H9 (cell line): ENCODE results near the gene BCAS4. TPM values are rescaled to one million over a fixed set of nuclear protein-coding genes. Genes with fewer than 3 reads are reported as not detected.

Source experiments
- DNase-seq: peaks from one replicate; pipeline ENCODE4 v3.0.0-alpha.2; 2017
- H2AFZ ChIP-seq: one replicate; pipeline ENCODE4 v1.6.1; 2013; ENCODE audit warnings: mild to moderate bottlenecking, low read length, control low read depth, moderate library complexity
- H2AK5ac ChIP-seq: 2 replicates; pipeline ENCODE4 v1.6.1; 2013; ENCODE audit warnings: low read length, control low read depth, mixed read lengths; ENCODE audit not compliant: insufficient read length
- H2BK120ac ChIP-seq: one replicate; pipeline ENCODE4 v1.6.1; 2013; ENCODE audit warnings: low read depth, mild to moderate bottlenecking, low read length, control low read depth, inconsistent platforms; ENCODE audit not compliant: poor library complexity, severe bottlenecking
- H2BK12ac ChIP-seq: 2 replicates; pipeline ENCODE4 v1.6.1; 2013; ENCODE audit warnings: low read length, control low read depth, mixed read lengths, low read depth; ENCODE audit not compliant: insufficient read length
- H2BK15ac ChIP-seq: 2 replicates; pipeline ENCODE4 v1.6.1; 2013; ENCODE audit warnings: low read depth, low read length, control low read depth
- H2BK20ac ChIP-seq: one replicate; pipeline ENCODE4 v1.6.1; 2013; ENCODE audit warnings: low read depth, mild to moderate bottlenecking, low read length, control low read depth, inconsistent platforms; ENCODE audit not compliant: poor library complexity, severe bottlenecking
- H2BK5ac ChIP-seq: 2 replicates; pipeline ENCODE4 v1.6.1; 2013; ENCODE audit warnings: low read length, control low read depth, mixed read lengths; ENCODE audit not compliant: insufficient read length
- H3K14ac ChIP-seq: 2 replicates; pipeline ENCODE4 v1.6.1; 2013; ENCODE audit warnings: low read length, control low read depth; ENCODE audit not compliant: insufficient read depth
- H3K18ac ChIP-seq: 2 replicates; pipeline ENCODE4 v1.6.1; 2013; ENCODE audit warnings: low read depth, mild to moderate bottlenecking, mixed read lengths, low read length, control low read depth; ENCODE audit not compliant: insufficient read length
- H3K23ac ChIP-seq: 2 replicates; pipeline ENCODE4 v1.6.1; 2013; ENCODE audit warnings: low read length, control low read depth, mixed read lengths, low read depth; ENCODE audit not compliant: insufficient read length
- H3K23me2 ChIP-seq: 2 replicates; pipeline ENCODE4 v1.6.1; 2013; ENCODE audit warnings: low read depth, mild to moderate bottlenecking, mixed read lengths, low read length, control low read depth; ENCODE audit not compliant: insufficient read length, poor library complexity, severe bottlenecking
- H3K27ac ChIP-seq: 2 replicates; pipeline ENCODE4 v1.5.1; 2013; ENCODE audit warnings: low read length, control low read depth, mixed read lengths, low read depth; ENCODE audit not compliant: insufficient read length
- H3K27me3 ChIP-seq: 2 replicates; pipeline ENCODE4 v1.6.1; 2013; ENCODE audit warnings: low read length, control low read depth, inconsistent platforms; ENCODE audit not compliant: insufficient read depth
- H3K4ac ChIP-seq: 2 replicates; pipeline ENCODE4 v1.6.1; 2013; ENCODE audit warnings: low read depth, mild to moderate bottlenecking, control low read depth, inconsistent platforms, low read length, moderate library complexity
- H3K4me1 ChIP-seq: 2 replicates; pipeline ENCODE4 v1.6.1; 2013; ENCODE audit warnings: low read length, control low read depth, inconsistent platforms; ENCODE audit not compliant: insufficient read depth
- H3K4me2 ChIP-seq: 2 replicates; pipeline ENCODE4 v1.6.1; 2013; ENCODE audit warnings: low read length, control low read depth, mixed read lengths; ENCODE audit not compliant: insufficient read length, insufficient read depth
- H3K56ac ChIP-seq: 2 replicates; pipeline ENCODE4 v1.6.1; 2013; ENCODE audit warnings: low read depth, mild to moderate bottlenecking, mixed read lengths, low read length, control low read depth; ENCODE audit not compliant: insufficient read length
- H3K79me1 ChIP-seq: 2 replicates; pipeline ENCODE4 v1.6.1; 2013; ENCODE audit warnings: low read depth, mild to moderate bottlenecking, moderate library complexity, low read length, control low read depth, inconsistent platforms; ENCODE audit not compliant: insufficient read depth, poor library complexity, severe bottlenecking
- H3K79me2 ChIP-seq: 2 replicates; pipeline ENCODE4 v1.6.1; 2013; ENCODE audit warnings: low read length, control low read depth, inconsistent platforms; ENCODE audit not compliant: insufficient read depth
- H3K9ac ChIP-seq: 2 replicates; pipeline ENCODE4 v1.6.1; 2013; ENCODE audit warnings: low read length, control low read depth, mixed read lengths; ENCODE audit not compliant: insufficient read length; ENCODE audit errors: extremely low read depth
- H3K9me3 ChIP-seq: one replicate; pipeline ENCODE4 v1.6.1; 2013; ENCODE audit warnings: low read depth, low read length, inconsistent platforms; ENCODE audit not compliant: control insufficient read depth
- H3T11ph ChIP-seq: one replicate; pipeline ENCODE4 v1.6.1; 2013; ENCODE audit warnings: mild to moderate bottlenecking, low read length, control low read depth, inconsistent platforms
- H4K20me1 ChIP-seq: one replicate; pipeline ENCODE4 v1.6.1; 2013; ENCODE audit not compliant: control insufficient read depth, insufficient read length, insufficient read depth
- H4K5ac ChIP-seq: 2 replicates; pipeline ENCODE4 v1.6.1; 2013; ENCODE audit warnings: low read depth, mild to moderate bottlenecking, mixed read lengths, low read length, control low read depth; ENCODE audit not compliant: insufficient read length
- H4K8ac ChIP-seq: replicated peaks from 2 replicates; pipeline ENCODE4 v1.6.1; 2013; ENCODE audit warnings: low read length, control low read depth, mixed read lengths, low read depth; ENCODE audit not compliant: insufficient read length
- H4K91ac ChIP-seq: 2 replicates; pipeline ENCODE4 v1.6.1; 2013; ENCODE audit warnings: low read depth, mild to moderate bottlenecking, moderate library complexity, mixed read lengths, low read length, control low read depth; ENCODE audit not compliant: insufficient read length
- H3K27ac Mint-ChIP-seq, 3 experiments: 2 replicates in 2 of 3; 3 replicates in 1 of 3; pipeline ENCODE4 v1.8.0; 2020 to 2021; ENCODE audit warnings: mixed read lengths in 3 of 3, mild to moderate bottlenecking in 1 of 3, moderate library complexity in 1 of 3
- H3K27me3 Mint-ChIP-seq: 2 replicates; pipeline ENCODE4 v1.8.0; 2021; ENCODE audit warnings: low read depth, mild to moderate bottlenecking, moderate library complexity, mixed read lengths
- H3K36me3 Mint-ChIP-seq, 3 experiments: 2 replicates in 2 of 3; 3 replicates in 1 of 3; pipeline ENCODE4 v1.8.0; 2020 to 2021; ENCODE audit warnings: low read depth in 3 of 3, mixed read lengths in 3 of 3; ENCODE audit not compliant: insufficient read depth in 1 of 3
- H3K4me1 Mint-ChIP-seq, 2 experiments: 2 replicates each; pipeline ENCODE4 v1.8.0; 2020; ENCODE audit warnings: mixed read lengths in 2 of 2
- H3K4me3 Mint-ChIP-seq, 2 experiments: 2 replicates in 1 of 2; 3 replicates in 1 of 2; pipeline ENCODE4 v1.8.0; 2020 to 2021; ENCODE audit warnings: mild to moderate bottlenecking in 2 of 2, mixed read lengths in 2 of 2, moderate library complexity in 1 of 2
- H3K9me3 Mint-ChIP-seq, 2 experiments: 2 replicates in 1 of 2; 3 replicates in 1 of 2; pipeline ENCODE4 v1.8.0; 2020; ENCODE audit warnings: mild to moderate bottlenecking in 2 of 2, mixed read lengths in 2 of 2, moderate library complexity in 1 of 2
- CTCF ChIP-seq: fragments of 200-600 bp; sonication (generic); conservative IDR thresholded peaks from 3 replicates; pipeline ENCODE4 v1.8.0; 2021; ENCODE audit warnings: antibody characterized with exemption, mild to moderate bottlenecking
- WGBS: extraction: QIAGEN DNeasy Blood & Tissue Kit; methylation state at CpG from one replicate; pipeline ENCODE4 v1.1.7; 2013; ENCODE audit warnings: missing lambda C conversion rate, low lambda C conversion rate, mixed read lengths; ENCODE audit not compliant: insufficient read length; ENCODE audit errors: extremely low coverage; 5-methylcytosine and 5-hydroxymethylcytosine counted together
- total RNA-seq: library from RNA; stranded (reverse); gene quantifications from 2 replicates; pipeline ENCODE4 v1.2.1, GENCODE V29; 2021

Gene BCAS4
- total RNA-seq, 1 experiment from 2014 or later: 16.9 TPM

DNA sequence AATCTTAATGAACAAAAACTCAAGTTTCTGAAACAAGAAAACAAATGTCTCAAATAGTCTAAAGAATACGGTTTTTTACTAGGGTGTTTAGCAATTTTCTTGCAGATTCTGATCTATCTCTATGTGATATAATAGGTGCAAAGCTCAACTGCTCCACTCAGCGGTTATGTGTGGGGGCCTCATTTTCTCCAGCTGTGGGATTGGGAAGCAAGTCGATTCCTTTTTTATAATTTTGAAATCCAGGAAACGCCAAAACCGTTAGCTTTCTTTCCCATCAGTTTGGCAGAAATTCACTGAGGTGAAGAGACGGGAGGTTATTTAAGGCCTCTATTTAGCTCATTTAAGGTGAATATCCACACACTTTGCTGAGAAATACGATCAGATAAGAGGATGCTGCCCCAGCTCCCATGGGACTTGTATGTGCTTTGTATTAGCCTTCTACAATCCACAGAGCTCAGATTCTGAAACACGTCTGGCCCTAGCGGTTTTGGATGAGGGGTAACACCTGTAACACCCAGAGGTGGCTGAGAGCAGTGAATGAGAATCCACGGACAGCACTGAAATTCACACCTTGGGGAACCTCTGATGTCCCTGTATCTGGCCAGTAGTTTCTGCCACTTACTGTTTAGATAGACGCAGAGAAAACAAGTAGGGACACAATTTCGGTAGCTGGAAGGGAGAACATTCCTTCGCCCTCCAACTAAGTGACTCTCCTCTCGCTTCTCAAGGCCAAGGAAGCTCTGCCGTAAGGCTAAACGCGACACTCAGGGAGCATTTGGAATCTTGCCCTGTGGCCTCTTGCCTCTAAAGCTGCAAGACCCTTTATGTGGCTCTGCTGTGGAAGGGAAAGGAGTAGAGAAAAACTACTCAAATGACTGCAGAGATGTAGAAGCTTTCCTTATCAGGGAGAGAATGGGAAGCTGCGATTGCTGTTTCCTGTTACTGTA is 6.5 kb upstream of the BCAS4 start:
- H2BK15ac ChIP-seq: no peak overlapping the region
- no peak overlapping the region for H3K14ac ChIP-seq
- no peak overlapping the region for H3K27ac ChIP-seq
- H3K36me3 Mint-ChIP-seq: peaks cover 0 to 11% (median 2%) of the 10 kb centered on the region in 3 experiments; a peak in 4 of 7 replicates
- no peaks in the 10 kb centered on the region for H3K4me1 ChIP-seq
- H3K23ac ChIP-seq: no peak overlapping the region
- H3K9me3 ChIP-seq: no peaks in the 10 kb centered on the region
- H4K91ac ChIP-seq: no peak overlapping the region
- no peak overlapping the region for H2BK5ac ChIP-seq
- no peak overlapping the region for H2AFZ ChIP-seq
- H3K27me3 ChIP-seq: no peaks in the 10 kb centered on the region
- peaks cover 1 to 10% of the 10 kb centered on the region in 2 experiments; a peak in 4 of 5 replicates for H3K9me3 Mint-ChIP-seq
- peaks cover 6% of the 10 kb centered on the region; the same call in 1 of the 2 replicates for H3K27me3 Mint-ChIP-seq
- no peak overlapping the region for H3K9ac ChIP-seq
- DNase-seq: no peak
- no peak overlapping the region for H3K4me2 ChIP-seq
- WGBS: no CpG with 5 or more reads among the region's 18 CpGs
- no peaks in the 10 kb centered on the region for H3K79me1 ChIP-seq
- no peak overlapping the region for H2BK12ac ChIP-seq
- no peaks in the 10 kb centered on the region for H3K79me2 ChIP-seq
- no peaks in the 10 kb centered on the region for H3K23me2 ChIP-seq
- no peak overlapping the region for H3K56ac ChIP-seq
- TF ChIP-seq CTCF: peak; percentile 48; the same call in 2 of the 3 replicates
- no peak overlapping the region for H3K4ac ChIP-seq
- no peak overlapping the region for H2AK5ac ChIP-seq
- peak overlapping the region; percentile 29 for H3T11ph ChIP-seq
- H2BK120ac ChIP-seq: no peak overlapping the region
- H3K18ac ChIP-seq: no peak overlapping the region
- H2BK20ac ChIP-seq: no peak overlapping the region
- no peak overlapping the region for H4K5ac ChIP-seq
- H4K8ac ChIP-seq: no peak overlapping the region
- H3K27ac Mint-ChIP-seq: peak overlapping the region in 1 of 3 experiments; percentile 58; a peak in 1 of 7 replicates
- H3K4me3 Mint-ChIP-seq: no peak overlapping the region
- peaks cover 14 to 30% of the 10 kb centered on the region in 2 experiments for H3K4me1 Mint-ChIP-seq
- H4K20me1 ChIP-seq: no peaks in the 10 kb centered on the region
